GM12878 (cell line): ENCODE measurements around the gene SLMAP. TPM values are rescaled to one million over a fixed set of nuclear protein-coding genes. Genes with fewer than 3 reads are reported as not detected.

Experiments
- ATAC-seq: fragments of 200-7000 bp; cut with Tn5 transposase; 3 replicates; pipeline ENCODE4 v1.9.1; 2020; ENCODE audit warnings: mild to moderate bottlenecking, moderate library complexity
- BruUV-seq: library from RNA; stranded (reverse); fragments of 400-500 nt; replicated peaks from 2 replicates; lab custom pipeline; 2021; lab: Mats Ljungman, UMichigan
- CTCF ChIA-PET: fragments of 300-600 bp; sonication (Branson Sonifier 250); formaldehyde crosslinking; extraction: SDS; loops from one replicate; lab custom pipeline; 2021; ENCODE audit warnings: inconsistent platforms; lab: Yijun Ruan, JAX
- POLR2A ChIA-PET: fragments of 350-600 bp; formaldehyde crosslinking; extraction: SDS; loops from one replicate; lab custom pipeline; 2021; ENCODE audit warnings: inconsistent platforms; lab: Charles Lee
- RAD21 ChIA-PET: fragments of 300-600 bp; sonication (Branson Sonifier 250); formaldehyde crosslinking; loops from one replicate; lab custom pipeline; 2023; ENCODE audit warnings: antibody characterized with exemption; ENCODE audit not compliant: unreplicated experiment; lab: Charles Lee
- SMC1A ChIA-PET: fragments of 300-600 bp; sonication (Branson Sonifier 250); formaldehyde crosslinking; loops from one replicate; lab custom pipeline; 2023; ENCODE audit not compliant: unreplicated experiment, uncharacterized antibody; lab: Charles Lee
- DNase-seq: peaks from one replicate; pipeline ENCODE4 v3.0.0-alpha.2; 2011; ENCODE audit warnings: low read depth, low spot score
- FAIRE-seq: peaks from 3 replicates; lab custom pipeline; 2011; peaks lifted over from hg19 to GRCh38; lab: Jason Lieb, UNC
- H2AFZ ChIP-seq: 2 replicates; pipeline ENCODE4 v1.6.0; 2011; ENCODE audit warnings: low read depth, low read length, control low read depth; ENCODE audit not compliant: control insufficient read depth
- H3K27ac ChIP-seq: 2 replicates; pipeline ENCODE4 v1.5.1; 2011; ENCODE audit warnings: control low read depth; ENCODE audit not compliant: control insufficient read depth, insufficient read depth
- H3K27me3 ChIP-seq, 2 experiments: replicated peaks in 1 of 2; 2 replicates each; pipeline versions ENCODE4 v1.6.0 to v1.6.1; 2011; ENCODE audit warnings: low read length in 1 of 2; ENCODE audit not compliant: control insufficient read depth in 2 of 2, insufficient read depth in 2 of 2
- H3K36me3 ChIP-seq, 2 experiments: 2 replicates each; pipeline ENCODE4 v1.5.1; 2011; ENCODE audit warnings: low read length in 1 of 2; ENCODE audit not compliant: control insufficient read depth in 2 of 2, insufficient read depth in 2 of 2
- H3K4me1 ChIP-seq: 2 replicates; pipeline ENCODE4 v1.6.1; 2011; ENCODE audit warnings: mild to moderate bottlenecking, low read length, moderate library complexity, mixed read lengths; ENCODE audit not compliant: control insufficient read depth, insufficient read depth
- H3K4me2 ChIP-seq: 2 replicates; pipeline ENCODE4 v1.6.0; 2011; ENCODE audit warnings: control low read depth; ENCODE audit not compliant: control insufficient read depth, insufficient read depth
- H3K4me3 ChIP-seq: fragments of 200-600 bp; sonication (generic); 2 replicates; pipeline ENCODE4 v1.5.1; 2016
- H3K79me2 ChIP-seq: 2 replicates; pipeline ENCODE4 v1.6.0; 2011; ENCODE audit warnings: low read length; ENCODE audit not compliant: control insufficient read depth, insufficient read depth
- H3K9ac ChIP-seq: 2 replicates; pipeline ENCODE4 v1.8.0; 2011; ENCODE audit warnings: low read length, control low read depth, mixed read lengths; ENCODE audit not compliant: control insufficient read depth, insufficient read depth
- H3K9me3 ChIP-seq: replicated peaks from 3 replicates; pipeline ENCODE4 v1.5.1; 2011; ENCODE audit warnings: mild to moderate bottlenecking, low read length; ENCODE audit not compliant: control insufficient read depth, insufficient read depth
- H4K20me1 ChIP-seq: 2 replicates; pipeline ENCODE4 v1.6.0; 2011; ENCODE audit not compliant: control insufficient read depth, insufficient read depth
- CBFB ChIP-seq: IDR thresholded peaks from 2 replicates; pipeline ENCODE4 v1.6.1; 2016; ENCODE audit warnings: antibody characterized with exemption, low read depth
- HCFC1 ChIP-seq: fragments of 150-350 bp; IDR thresholded peaks from 2 replicates; pipeline ENCODE4 v1.6.1; 2014; ENCODE audit warnings: low read length
- IRF4 ChIP-seq: IDR thresholded peaks from 2 replicates; pipeline ENCODE4 v1.6.1; 2011; ENCODE audit warnings: low read depth, low read length
- MEF2A ChIP-seq: IDR thresholded peaks from 2 replicates; pipeline ENCODE4 v1.6.1; 2011; ENCODE audit warnings: low read depth, mild to moderate bottlenecking, low read length, moderate library complexity; ENCODE audit not compliant: insufficient read depth
- MTA3 ChIP-seq: IDR thresholded peaks from 2 replicates; pipeline ENCODE4 v1.6.1; 2012; ENCODE audit warnings: low read length, inconsistent platforms, borderline replicate concordance
- NFIC ChIP-seq: IDR thresholded peaks from 2 replicates; pipeline ENCODE4 v1.6.1; 2012; ENCODE audit warnings: low read depth, mild to moderate bottlenecking, inconsistent platforms, low read length, moderate library complexity
- NFXL1 ChIP-seq: fragments of 450-650 bp; IDR thresholded peaks from 2 replicates; pipeline ENCODE4 v1.6.1; 2017; ENCODE audit warnings: antibody characterized with exemption, mild to moderate bottlenecking, borderline replicate concordance
- NKRF ChIP-seq: fragments of 450-650 bp; conservative IDR thresholded peaks from 2 replicates; pipeline ENCODE4 v1.6.1; 2017; ENCODE audit warnings: mild to moderate bottlenecking, moderate library complexity
- NRF1 ChIP-seq: conservative IDR thresholded peaks from 2 replicates; pipeline ENCODE4 v1.6.1; 2011; ENCODE audit warnings: mild to moderate bottlenecking, low read depth, low read length, improper control_type of control experiment
- RAD21 ChIP-seq: IDR thresholded peaks from 2 replicates; pipeline ENCODE4 v1.6.1; 2011; ENCODE audit warnings: mild to moderate bottlenecking, low read depth, low read length, moderate library complexity; ENCODE audit not compliant: insufficient read depth
- RFX5 ChIP-seq: IDR thresholded peaks from 2 replicates; pipeline ENCODE4 v1.6.1; 2011; ENCODE audit warnings: low read depth, low read length, improper control_type of control experiment
- SP1 ChIP-seq: IDR thresholded peaks from one replicate; pipeline ENCODE4 v1.6.1; 2011; ENCODE audit warnings: low read depth, low read length
- ZNF592 ChIP-seq: fragments of 450-650 bp; IDR thresholded peaks from 2 replicates; pipeline ENCODE4 v1.6.1; 2017; ENCODE audit warnings: mild to moderate bottlenecking, moderate library complexity
- WGBS: methylation state at CpG from one replicate; pipeline ENCODE4 v1.1.6; 2016; ENCODE audit warnings: low lambda C conversion rate; ENCODE audit not compliant: insufficient replicate concordance, insufficient coverage; ENCODE audit errors: missing lambda C conversion rate; 5-methylcytosine and 5-hydroxymethylcytosine counted together
- in situ Hi-C: fragments of 300-500 bp; cut with MboI; formaldehyde crosslinking; loops from 9 replicates; pipeline ENCODE4 v1.14.3; 2018; ENCODE audit warnings: mixed read lengths
- intact Hi-C: fragments of 100-400 bp; cut with micrococcal nuclease; formaldehyde crosslinking; loops from one replicate; pipeline ENCODE4 v1.14.2; 2022; ENCODE audit not compliant: unreplicated experiment
- polyA plus RNA-seq, 11 experiments: library from polyadenylated mRNA; depleted of rRNA in 4 of 11; unstranded in 6 of 11; stranded (reverse) in 5 of 11; fragments of >200 nt; fragmentation: Nextera tagmentation in 4 of 11; fragmentation: Illumina TruSeq in 1 of 11; extraction: Ambion mirVana in 4 of 11; extraction: Trizol in 1 of 11; gene quantifications; 1 replicate in 1 of 11; 2 replicates in 10 of 11; pipeline versions ENCODE4 v1.2.1 to v1.2.3, GENCODE V29; 2011 to 2016; ENCODE audit warnings: inconsistent platforms in 2 of 11, missing spikeins in 2 of 11, low read depth in 1 of 11
- total RNA-seq, 4 experiments: library from RNA; depleted of rRNA in 3 of 4; stranded (reverse); fragments of >200 nt in 3 of 4; fragmentation: Illumina TruSeq in 1 of 4; extraction: Trizol in 1 of 4; gene quantifications; 2 replicates each; pipeline versions ENCODE4 v1.2.1 to v1.2.3, GENCODE V29; 2013 to 2021

The SLMAP gene
- total and polyA plus RNA-seq, 10 of the 15 experiments (the other 5 are each of a cell fraction or from before 2014, with no cell fraction given): 8.3 to 43.8 (median 26.4) TPM

GRCh38 chr3:57726397-57726796 lies 29.7 kb upstream of the SLMAP start:
- no peaks in the 10 kb centered on the region for H3K9me3 ChIP-seq
- in situ Hi-C loops (no loop called here), intact Hi-C loops (no loop called here)
- ATAC-seq: no peak
- ChIA-PET SMC1A (no interaction called here), RAD21 (interaction anchor here (0.6 to 0.8 kb wide), 2 partner anchors 18 to 25 kb away, joined by 3 read pairs; no protein-coding TSS in a partner anchor), POLR2A (no interaction called here), CTCF (interaction anchor here (0.6 to 1.1 kb wide), 2 partner anchors 15 to 127 kb away, joined by 3 read pairs; no protein-coding TSS in a partner anchor)
- H2AFZ ChIP-seq: no peak overlapping the region
- TF ChIP-seq NFXL1 (no peak), CBFB (no peak), RFX5 (no peak), SP1 (no peak), HCFC1 (no peak), MEF2A (no peak), MTA3 (no peak)
- H3K4me3 ChIP-seq: no peak overlapping the region
- H4K20me1 ChIP-seq: no peaks in the 10 kb centered on the region
- H3K4me2 ChIP-seq: no peak overlapping the region
- no peak overlapping the region for H3K27ac ChIP-seq
- no peaks in the 10 kb centered on the region for H3K4me1 ChIP-seq
- H3K27me3 ChIP-seq: no peaks in the 10 kb centered on the region
- H3K79me2 ChIP-seq: no peaks in the 10 kb centered on the region
- H3K9ac ChIP-seq: no peak overlapping the region
- no peaks in the 10 kb centered on the region for H3K36me3 ChIP-seq
- DNase-seq: no peak
- FAIRE-seq: no peak
- no TSS peak for BruUV-seq

GRCh38 chr3:57727106-57727505 lies 29.0 kb upstream of the SLMAP start:
- SMC1A ChIA-PET: interaction anchor here (1.0 kb wide), 1 partner anchor 14 kb away, joined by 3 read pairs; no protein-coding TSS in a partner anchor
- Histone ChIP-seq H3K9ac (no peak overlapping the region), H3K4me1 (no peaks in the 10 kb centered on the region), H2AFZ (no peak overlapping the region), H3K9me3 (no peaks in the 10 kb centered on the region), H3K36me3 (no peaks in the 10 kb centered on the region), H3K79me2 (no peaks in the 10 kb centered on the region), H3K27ac (no peak overlapping the region), H3K4me2 (no peak overlapping the region), H4K20me1 (no peaks in the 10 kb centered on the region), H3K4me3 (no peak overlapping the region), H3K27me3 (no peaks in the 10 kb centered on the region)
- no TSS peak for BruUV-seq
- RAD21 ChIA-PET: interaction anchor here (0.6 to 0.8 kb wide), 2 partner anchors 17 to 25 kb away, joined by 3 read pairs; no protein-coding TSS in a partner anchor
- DNase-seq (no peak), ATAC-seq (no peak), FAIRE-seq (no peak)
- in situ Hi-C loops: no loop called here
- intact Hi-C loops: no loop called here
- 38% methylated on average over 5 of the region's 5 CpGs for WGBS
- CTCF ChIA-PET: interaction anchor here (1.1 kb wide), 1 partner anchor 126 kb away, joined by 3 read pairs; no protein-coding TSS in a partner anchor
- POLR2A ChIA-PET: no interaction called here
- no peak for TF ChIP-seq NKRF
- no peak for TF ChIP-seq ZNF592
- no peak for TF ChIP-seq RAD21
- TF ChIP-seq NRF1: no peak
- TF ChIP-seq RFX5: no peak
- TF ChIP-seq IRF4: no peak
- no peak for TF ChIP-seq NFIC
